HEK293T (cell line): ENCODE measurements around the gene CTNNA1.

ENCODE experiments used
- CTCF ChIA-PET: fragments of 350-600 bp; formaldehyde crosslinking; extraction: SDS; loops from one replicate; lab custom pipeline; 2021; ENCODE audit warnings: antibody characterized with exemption, inconsistent platforms; lab: Yijun Ruan, JAX
- POLR2A ChIA-PET: fragments of 350-600 bp; formaldehyde crosslinking; extraction: SDS; loops from one replicate; lab custom pipeline; 2020; ENCODE audit warnings: antibody characterized with exemption, inconsistent platforms; lab: Yijun Ruan, JAX
- DNase-seq: peaks from one replicate; pipeline ENCODE4 v3.0.0; 2012; ENCODE audit warnings: mixed read lengths; ENCODE audit errors: extremely low spot score
- ARNT ChIP-seq: fragments of 450-650 bp; IDR thresholded peaks from 2 replicates; pipeline ENCODE4 v1.6.1; 2017; ENCODE audit warnings: mild to moderate bottlenecking
- BHLHE40 ChIP-seq: fragments of 450-650 bp; IDR thresholded peaks from 2 replicates; pipeline ENCODE4 v1.6.1; 2016; ENCODE audit warnings: mild to moderate bottlenecking, moderate library complexity, borderline replicate concordance
- CTBP1 ChIP-seq: fragments of 450-650 bp; IDR thresholded peaks from 2 replicates; pipeline ENCODE4 v1.6.1; 2016; ENCODE audit warnings: borderline replicate concordance
- ELF4 ChIP-seq: fragments of 450-650 bp; IDR thresholded peaks from 2 replicates; pipeline ENCODE4 v1.6.1; 2017; ENCODE audit warnings: antibody characterized with exemption
- FOXA1 ChIP-seq: fragments of 450-650 bp; IDR thresholded peaks from 2 replicates; pipeline ENCODE4 v1.6.1; 2016; ENCODE audit warnings: mild to moderate bottlenecking
- FOXK2 ChIP-seq: fragments of 450-650 bp; IDR thresholded peaks from 2 replicates; pipeline ENCODE4 v1.6.1; 2016; ENCODE audit warnings: mild to moderate bottlenecking
- FOXM1 ChIP-seq: fragments of 450-650 bp; IDR thresholded peaks from 2 replicates; pipeline ENCODE4 v1.6.1; 2017; ENCODE audit warnings: mild to moderate bottlenecking, borderline replicate concordance
- HDGF ChIP-seq: fragments of 450-650 bp; IDR thresholded peaks from 2 replicates; pipeline ENCODE4 v1.6.1; 2017; ENCODE audit warnings: antibody characterized with exemption, borderline replicate concordance
- L3MBTL2 ChIP-seq: fragments of 450-650 bp; conservative IDR thresholded peaks from 2 replicates; pipeline ENCODE4 v1.6.1; 2016; ENCODE audit warnings: mild to moderate bottlenecking
- LEF1 ChIP-seq: fragments of 450-650 bp; IDR thresholded peaks from 2 replicates; pipeline ENCODE4 v1.6.1; 2017; ENCODE audit warnings: mild to moderate bottlenecking, borderline replicate concordance
- NFRKB ChIP-seq: fragments of 450-650 bp; IDR thresholded peaks from 2 replicates; pipeline ENCODE4 v1.6.1; 2016; ENCODE audit warnings: mild to moderate bottlenecking, moderate library complexity
- PKNOX1 ChIP-seq: fragments of 450-650 bp; IDR thresholded peaks from 2 replicates; pipeline ENCODE4 v1.6.1; 2016
- SP1 ChIP-seq: fragments of 450-650 bp; IDR thresholded peaks from 2 replicates; pipeline ENCODE4 v1.6.1; 2017
- SUZ12 ChIP-seq: fragments of 450-650 bp; IDR thresholded peaks from 2 replicates; pipeline ENCODE4 v1.6.1; 2016; ENCODE audit warnings: mild to moderate bottlenecking
- TARDBP ChIP-seq: fragments of 450-650 bp; IDR thresholded peaks from 2 replicates; pipeline ENCODE4 v1.6.1; 2016
- ZNF384 ChIP-seq: fragments of 450-650 bp; IDR thresholded peaks from 2 replicates; pipeline ENCODE4 v1.6.1; 2016

Gene CTNNA1

DNA sequence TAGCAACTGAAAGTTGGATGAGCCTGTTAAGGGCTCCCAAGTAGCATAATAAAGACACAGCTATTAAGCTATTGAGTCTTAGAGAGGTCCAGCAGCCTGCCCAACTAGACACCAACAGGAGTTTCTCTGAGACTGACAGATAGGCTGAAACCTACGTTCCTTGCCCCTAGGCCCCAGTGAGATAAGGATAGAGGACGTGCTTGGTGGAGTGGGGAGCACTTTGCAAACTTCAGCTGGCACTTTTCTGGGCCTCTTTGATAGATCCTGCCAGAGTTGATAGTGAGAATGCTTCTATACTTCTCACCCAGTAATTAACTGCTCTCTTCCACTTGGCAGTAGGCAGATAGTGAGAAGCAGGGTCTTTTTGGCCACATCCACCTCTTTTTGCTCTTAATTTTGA is 20.8 kb upstream of the CTNNA1 start:
- ChIA-PET CTCF (no interaction called here), POLR2A (no interaction called here)
- DNase-seq: no peak
- TF ChIP-seq ARNT (no peak), FOXM1 (no peak), FOXA1 (no peak), HDGF (no peak), FOXK2 (no peak), ZNF384 (no peak), LEF1 (no peak), BHLHE40 (no peak), TARDBP (no peak), NFRKB (no peak), SUZ12 (no peak), SP1 (no peak), PKNOX1 (no peak), ELF4 (no peak), CTBP1 (no peak), L3MBTL2 (no peak)

DNA sequence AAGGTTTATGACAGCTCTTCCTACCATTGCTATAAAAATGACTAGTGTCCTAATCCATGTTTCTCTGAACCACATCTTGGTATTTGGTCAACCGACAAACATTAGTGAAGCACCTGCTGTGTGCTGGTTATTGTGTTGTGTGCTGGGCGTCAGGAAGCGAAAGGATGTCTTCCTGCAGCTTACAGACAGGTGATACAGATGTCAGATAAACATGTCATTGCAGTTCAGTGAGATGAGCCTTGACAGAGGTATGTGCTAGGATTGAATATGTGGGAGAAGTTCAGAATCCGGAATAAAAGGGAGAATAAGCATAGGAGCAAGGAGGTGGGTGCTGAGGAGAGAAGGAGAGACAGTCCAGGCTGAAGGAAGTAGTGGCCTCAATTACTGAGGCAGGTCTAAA is 20.3 kb upstream of the CTNNA1 start:
- ChIA-PET CTCF (interaction anchor here (1.1 kb wide), 1 partner anchor 8 kb away, joined by 3 read pairs; no protein-coding TSS in a partner anchor), POLR2A (no interaction called here)
- no peak for TF ChIP-seq CTBP1
- TF ChIP-seq FOXA1: no peak
- no peak for TF ChIP-seq NFRKB
- no peak for TF ChIP-seq HDGF
- TF ChIP-seq LEF1: no peak
- no peak for TF ChIP-seq PKNOX1
- no peak for TF ChIP-seq FOXM1
- TF ChIP-seq FOXK2: no peak
- TF ChIP-seq ZNF384: no peak
- no peak for TF ChIP-seq TARDBP
- no peak for TF ChIP-seq SP1
- no peak for TF ChIP-seq ARNT
- TF ChIP-seq BHLHE40: no peak
- no peak for TF ChIP-seq SUZ12
- TF ChIP-seq ELF4: no peak
- DNase-seq: no peak

DNA sequence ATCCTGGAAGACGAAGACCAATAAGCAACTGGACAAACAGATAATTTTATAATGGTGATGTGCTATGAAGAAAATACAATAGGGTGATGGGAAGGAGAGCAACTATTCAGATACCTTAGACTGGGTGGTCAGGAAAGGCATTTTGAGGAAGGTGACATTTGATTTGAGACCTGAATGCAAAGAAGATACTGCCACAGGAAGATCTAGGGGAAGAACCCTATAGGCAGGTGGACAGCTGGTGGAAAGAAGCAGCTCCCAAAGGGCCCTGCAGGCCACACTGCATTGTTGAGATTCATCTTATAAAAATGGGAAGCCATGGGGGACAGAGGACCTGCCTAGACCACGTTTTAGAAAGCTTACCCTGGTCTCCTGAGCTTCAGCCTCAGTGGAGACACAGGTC is 19.7 kb upstream of the CTNNA1 start:
- CTCF ChIA-PET: interaction anchor here (1.1 kb wide), 1 partner anchor 9 kb away, joined by 3 read pairs; no protein-coding TSS in a partner anchor
- TF ChIP-seq ARNT: no peak
- no peak for DNase-seq
- POLR2A ChIA-PET: no interaction called here

DNA sequence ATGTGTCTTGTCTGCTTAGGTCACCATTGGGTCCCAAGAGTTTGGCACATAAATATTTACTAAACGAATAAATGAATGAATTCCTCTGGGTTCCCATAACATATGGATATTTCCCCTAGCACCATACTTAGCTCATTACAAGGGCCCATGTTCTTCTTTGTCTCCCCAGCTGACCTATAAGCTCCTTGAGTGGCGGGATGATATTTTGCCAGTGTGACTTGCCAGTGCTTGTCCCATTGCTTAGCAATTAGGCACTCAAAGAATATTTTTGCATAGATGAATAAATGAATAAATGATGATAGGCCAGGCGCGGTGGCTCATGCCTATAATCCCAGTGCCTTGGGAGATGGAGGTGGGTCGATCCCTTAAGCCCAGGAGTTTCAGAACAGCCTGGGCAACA is 16.9 kb upstream of the CTNNA1 start:
- CTCF ChIA-PET: no interaction called here
- POLR2A ChIA-PET: no interaction called here
- no peak for DNase-seq
- TF ChIP-seq SUZ12: no peak
- TF ChIP-seq TARDBP: no peak
- TF ChIP-seq FOXA1: no peak
- no peak for TF ChIP-seq PKNOX1
- no peak for TF ChIP-seq LEF1
- no peak for TF ChIP-seq ARNT
- no peak for TF ChIP-seq NFRKB
- TF ChIP-seq SP1: no peak
- TF ChIP-seq FOXK2: no peak
- no peak for TF ChIP-seq ZNF384
- TF ChIP-seq FOXM1: no peak
- no peak for TF ChIP-seq BHLHE40
- TF ChIP-seq L3MBTL2: no peak
- no peak for TF ChIP-seq ELF4
- no peak for TF ChIP-seq HDGF
- no peak for TF ChIP-seq CTBP1

DNA sequence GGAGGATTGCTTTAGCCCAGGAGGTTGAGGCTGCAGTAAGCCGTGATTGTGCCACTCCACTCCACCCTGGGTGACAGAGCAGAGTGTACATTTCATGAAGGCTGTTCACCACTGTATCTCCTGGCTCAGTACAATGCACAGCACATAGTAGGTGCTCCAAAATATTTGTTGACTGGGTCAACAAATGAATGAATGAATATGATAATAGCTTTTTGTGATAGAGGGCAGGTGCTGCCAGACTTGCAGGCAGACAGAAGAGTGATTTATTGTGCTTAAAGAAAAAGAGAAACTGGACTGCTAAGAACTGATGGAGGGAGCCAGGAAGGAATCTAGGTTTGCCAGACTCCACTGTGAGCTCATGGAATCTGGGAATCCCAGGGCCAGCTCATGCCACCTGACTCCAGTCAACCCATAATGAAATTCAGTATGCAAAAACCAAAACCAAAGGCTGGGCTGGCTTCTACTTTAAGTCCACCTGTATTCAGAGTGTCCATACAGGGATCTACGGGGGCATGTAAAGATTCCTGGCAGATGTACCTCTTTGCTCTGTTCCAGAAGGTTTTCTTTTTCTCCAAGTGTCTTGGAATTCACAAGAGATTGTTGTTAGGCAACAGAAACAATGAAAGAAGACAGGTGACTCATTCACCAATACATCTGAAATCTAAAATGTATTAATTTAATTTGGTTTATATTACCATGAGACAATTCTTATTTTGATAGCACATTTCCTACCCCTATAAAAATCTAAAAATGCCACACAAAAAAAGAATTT is 15.5 kb upstream of the CTNNA1 start:
- CTCF ChIA-PET: interaction anchor here (0.6 to 0.7 kb wide), 2 partner anchors 16 to 19 kb away, joined by 3 read pairs; no protein-coding TSS in a partner anchor
- TF ChIP-seq PKNOX1 (no peak), FOXK2 (no peak), LEF1 (no peak), HDGF (no peak), SUZ12 (no peak), CTBP1 (no peak), ZNF384 (no peak), ELF4 (no peak), TARDBP (no peak), FOXM1 (no peak), ARNT (no peak), NFRKB (no peak), BHLHE40 (no peak), L3MBTL2 (no peak), FOXA1 (no peak), SP1 (no peak)
- POLR2A ChIA-PET: no interaction called here
- no peak for DNase-seq
